ENCODE measurements around the gene C1GALT1. TPM values are rescaled to one million over a fixed set of nuclear protein-coding genes. Genes with fewer than 3 reads are reported as not detected.

Gene C1GALT1
- total RNA-seq, 1 experiment from 2014 or later = 27.2 TPM

GRCh38 chr7:7292085-7292484 lies 109.7 kb downstream of the C1GALT1 start:
- H3K9me2 ChIP-seq (ENCODE audit: insufficient read depth) = no peaks in the 10 kb centered on the region
- no peak overlapping the region for H3K9ac ChIP-seq (ENCODE audit: low read length)
- H3K4me3 ChIP-seq (replicated peaks in 1 of 2; ENCODE audit: low read depth in 1 of 2, low read length in 2 of 2) = no peak overlapping the region
- H4K20me1 ChIP-seq (ENCODE audit: insufficient read depth) = no peaks in the 10 kb centered on the region
- no peaks in the 10 kb centered on the region for H3K79me2 ChIP-seq (ENCODE audit: insufficient read depth, low read length)
- no peaks in the 10 kb centered on the region for H3K27me3 ChIP-seq (ENCODE audit: insufficient read depth, low read length)
- no peaks in the 10 kb centered on the region for H3K36me3 ChIP-seq (ENCODE audit: control insufficient read depth in 1 of 2, insufficient read depth in 2 of 2, low read length in 2 of 2)
- POLR2A ChIA-PET = no interaction called here
- H3K4me1 ChIP-seq (ENCODE audit: control insufficient read depth in 1 of 2, insufficient read depth in 2 of 2, low read length in 2 of 2) = no peaks in the 10 kb centered on the region
- intact Hi-C loops (cut with micrococcal nuclease) = no loop called here
- H3K27ac ChIP-seq (ENCODE audit: low read depth, low read length) = no peak overlapping the region
- no peaks in the 10 kb centered on the region for H3K9me3 ChIP-seq (ENCODE audit: control insufficient read depth in 1 of 2, insufficient read depth in 1 of 2, low read depth in 1 of 2, low read length in 2 of 2)
- no peak overlapping the region for H3K4me2 ChIP-seq (ENCODE audit: low read length)
- DNase-seq (ENCODE audit: low read depth, low spot score) (no peak), ATAC-seq (no peak)
- RAD21 ChIA-PET (ENCODE audit: low non-redundant PET in 1 of 2, low total read pairs in 2 of 2, uncharacterized antibody in 2 of 2, unreplicated experiment in 2 of 2) = no interaction called here
- no peak overlapping the region for H2AFZ ChIP-seq (ENCODE audit: low read depth, low read length, poor library complexity, severe bottlenecking)
- no TSS peak for BruUV-seq (replicated peaks)
- CTCF ChIA-PET = no interaction called here
- TF ChIP-seq JUND (IDR thresholded peaks at IDR 0.05) = no peak
- TF ChIP-seq REST (IDR thresholded peaks at IDR 0.05; ENCODE audit: low read depth) = no peak
- TF ChIP-seq EZH2phosphoT487 (IDR thresholded peaks at IDR 0.05; ENCODE audit: borderline replicate concordance) = no peak

DNA sequence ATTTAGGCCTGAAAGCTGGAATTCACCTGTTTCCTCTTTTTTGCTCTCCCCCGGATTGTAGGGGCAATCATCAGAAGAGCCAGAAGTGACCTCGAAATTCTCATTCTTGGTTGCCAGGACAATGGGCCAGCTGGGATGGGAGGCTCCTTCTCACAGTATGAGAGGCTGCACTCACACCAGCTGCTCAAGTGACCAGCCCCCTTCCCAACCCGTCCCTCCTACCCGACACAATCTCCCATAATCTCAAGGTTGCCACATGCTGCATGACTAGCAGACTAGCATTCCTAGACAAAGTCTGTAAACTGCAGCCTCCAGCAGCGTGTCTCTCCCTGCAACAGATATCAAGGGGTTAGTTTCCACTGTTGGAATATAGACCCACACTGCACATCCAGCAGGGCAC lies 110.3 kb downstream of the C1GALT1 start:
- H4K20me1 ChIP-seq (ENCODE audit: insufficient read depth) = no peaks in the 10 kb centered on the region
- H3K9me3 ChIP-seq (ENCODE audit: control insufficient read depth in 1 of 2, insufficient read depth in 1 of 2, low read depth in 1 of 2, low read length in 2 of 2) = no peaks in the 10 kb centered on the region
- no peaks in the 10 kb centered on the region for H3K79me2 ChIP-seq (ENCODE audit: insufficient read depth, low read length)
- no peaks in the 10 kb centered on the region for H3K9me2 ChIP-seq (ENCODE audit: insufficient read depth)
- ChIA-PET POLR2A (no interaction called here), CTCF (no interaction called here), RAD21 (ENCODE audit: low non-redundant PET in 1 of 2, low total read pairs in 2 of 2, uncharacterized antibody in 2 of 2, unreplicated experiment in 2 of 2) (no interaction called here)
- H3K36me3 ChIP-seq (ENCODE audit: control insufficient read depth in 1 of 2, insufficient read depth in 2 of 2, low read length in 2 of 2) = no peaks in the 10 kb centered on the region
- no peak for DNase-seq (ENCODE audit: low read depth, low spot score)
- H2AFZ ChIP-seq (ENCODE audit: low read depth, low read length, poor library complexity, severe bottlenecking) = no peak overlapping the region
- no peak overlapping the region for H3K27ac ChIP-seq (ENCODE audit: low read depth, low read length)
- no peak overlapping the region for H3K4me2 ChIP-seq (ENCODE audit: low read length)
- no peak overlapping the region for H3K9ac ChIP-seq (ENCODE audit: low read length)
- H3K4me3 ChIP-seq (replicated peaks in 1 of 2; ENCODE audit: low read depth in 1 of 2, low read length in 2 of 2) = no peak overlapping the region
- H3K27me3 ChIP-seq (ENCODE audit: insufficient read depth, low read length) = no peaks in the 10 kb centered on the region
- no peak for ATAC-seq
- H3K4me1 ChIP-seq (ENCODE audit: control insufficient read depth in 1 of 2, insufficient read depth in 2 of 2, low read length in 2 of 2) = no peaks in the 10 kb centered on the region
- intact Hi-C loops (cut with micrococcal nuclease) = no loop called here
- BruUV-seq (replicated peaks) = no TSS peak
- TF ChIP-seq RAD21 (IDR thresholded peaks at IDR 0.05; ENCODE audit: low read depth) (no peak), EGR1 (IDR thresholded peaks at IDR 0.05; ENCODE audit: low read depth) (no peak), YY1 (IDR thresholded peaks at IDR 0.05; ENCODE audit: extremely low read depth, insufficient replicate concordance, low read depth, low read length) (no peak), SP1 (IDR thresholded peaks at IDR 0.05; ENCODE audit: low read depth) (no peak), ZNF274 (IDR thresholded peaks at IDR 0.05; ENCODE audit: low read depth, low read length) (no peak), JUND (IDR thresholded peaks at IDR 0.05) (no peak), REST (IDR thresholded peaks at IDR 0.05; ENCODE audit: low read depth) (no peak), EZH2phosphoT487 (IDR thresholded peaks at IDR 0.05; ENCODE audit: borderline replicate concordance) (no peak), POLR2A (IDR thresholded peaks at IDR 0.05; ENCODE audit: borderline replicate concordance, extremely low read depth, insufficient read depth, insufficient read length) (no peak), POLR2AphosphoS5 (IDR thresholded peaks at IDR 0.05; ENCODE audit: low read depth, low read length) (no peak)
- TF ChIP-seq, protein P1, sequence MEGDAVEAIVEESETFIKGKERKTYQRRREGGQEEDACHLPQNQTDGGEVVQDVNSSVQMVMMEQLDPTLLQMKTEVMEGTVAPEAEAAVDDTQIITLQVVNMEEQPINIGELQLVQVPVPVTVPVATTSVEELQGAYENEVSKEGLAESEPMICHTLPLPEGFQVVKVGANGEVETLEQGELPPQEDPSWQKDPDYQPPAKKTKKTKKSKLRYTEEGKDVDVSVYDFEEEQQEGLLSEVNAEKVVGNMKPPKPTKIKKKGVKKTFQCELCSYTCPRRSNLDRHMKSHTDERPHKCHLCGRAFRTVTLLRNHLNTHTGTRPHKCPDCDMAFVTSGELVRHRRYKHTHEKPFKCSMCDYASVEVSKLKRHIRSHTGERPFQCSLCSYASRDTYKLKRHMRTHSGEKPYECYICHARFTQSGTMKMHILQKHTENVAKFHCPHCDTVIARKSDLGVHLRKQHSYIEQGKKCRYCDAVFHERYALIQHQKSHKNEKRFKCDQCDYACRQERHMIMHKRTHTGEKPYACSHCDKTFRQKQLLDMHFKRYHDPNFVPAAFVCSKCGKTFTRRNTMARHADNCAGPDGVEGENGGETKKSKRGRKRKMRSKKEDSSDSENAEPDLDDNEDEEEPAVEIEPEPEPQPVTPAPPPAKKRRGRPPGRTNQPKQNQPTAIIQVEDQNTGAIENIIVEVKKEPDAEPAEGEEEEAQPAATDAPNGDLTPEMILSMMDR (IDR thresholded peaks at IDR 0.05 in 2 of 3, conservative IDR thresholded peaks at IDR 0.05 in 1 of 3; ENCODE audit: borderline replicate concordance in 1 of 3, insufficient read depth in 1 of 3, low read depth in 2 of 3, low read length in 2 of 3) = no peak

Data from HCT116 (cell line).